Left lung (tissue), 10 donors: ENCODE measurements around the gene GLIS2. TPM values are rescaled to one million over a fixed set of nuclear protein-coding genes. Genes with fewer than 3 reads are reported as not detected.

Experiments
- ATAC-seq: fragments of 200-7000 bp; cut with Tn5 transposase; one replicate; pipeline ENCODE4 v1.9.1; 2020; ENCODE audit warnings: moderate library complexity
- DNase-seq, 4 donors: peaks; one replicate each; pipeline ENCODE4 v3.0.0-alpha.2; 2013 to 2020
- H3K27ac ChIP-seq, 2 donors: fragments of 200-600 bp; sonication (generic) in 1 of 2; one replicate each; pipeline versions ENCODE4 v1.5.0 to v1.8.0; 2020 to 2021
- H3K27me3 ChIP-seq, 2 donors: fragments of 200-600 bp; sonication (generic) in 1 of 2; one replicate each; pipeline versions ENCODE4 v1.5.0 to v1.8.0; 2020 to 2021
- H3K36me3 ChIP-seq, 2 donors: fragments of 200-600 bp; sonication (generic) in 1 of 2; one replicate each; pipeline versions ENCODE4 v1.5.0 to v1.8.0; 2020 to 2021
- H3K4me1 ChIP-seq, 2 donors: fragments of 200-600 bp; one replicate each; pipeline ENCODE4 v1.8.0; 2021
- H3K4me3 ChIP-seq, 2 donors: fragments of 200-600 bp; sonication (generic) in 1 of 2; one replicate each; pipeline versions ENCODE4 v1.5.0 to v1.8.0; 2020 to 2021; ENCODE audit warnings: mild to moderate bottlenecking in 1 of 2
- H3K9me3 ChIP-seq, 2 donors: fragments of 200-600 bp; sonication (generic) in 1 of 2; one replicate each; pipeline versions ENCODE4 v1.5.0 to v1.8.0; 2020 to 2021
- CTCF ChIP-seq, 2 donors: fragments of 200-600 bp; sonication (generic) in 1 of 2; IDR thresholded peaks; one replicate each; pipeline versions ENCODE4 v1.5.0 to v1.8.0; 2021; ENCODE audit warnings: antibody characterized with exemption in 2 of 2
- intact Hi-C, 2 donors: fragments of 100-400 bp; cut with DNase I; formaldehyde crosslinking; loops; one replicate each; pipeline versions ENCODE4 v1.11.2 to v1.14.2; 2022
- polyA plus RNA-seq, 6 donors: library from polyadenylated mRNA; unstranded; fragments of 120-200 nt; gene quantifications; one replicate each; pipeline ENCODE4 v1.2.1, GENCODE V29; 2013; ENCODE audit not compliant: insufficient read length in 6 of 6
- total RNA-seq, 2 donors: library from RNA; stranded (reverse); fragmentation: NEBNext Ultra II Directional; extraction: Animal tissue kit (Norgen Biotek cat#: 25700); gene quantifications; one replicate each; pipeline ENCODE4 v1.2.1, GENCODE V29; 2021
- donor health status: DM: no; HTN: yes; CAD: no.
- donor health status: DM: no; HTN: no; CAD: no.

GLIS2 gene
- total and polyA plus RNA-seq, 8 donors = 17.2 to 31.0 (median 25.3) TPM

DNA sequence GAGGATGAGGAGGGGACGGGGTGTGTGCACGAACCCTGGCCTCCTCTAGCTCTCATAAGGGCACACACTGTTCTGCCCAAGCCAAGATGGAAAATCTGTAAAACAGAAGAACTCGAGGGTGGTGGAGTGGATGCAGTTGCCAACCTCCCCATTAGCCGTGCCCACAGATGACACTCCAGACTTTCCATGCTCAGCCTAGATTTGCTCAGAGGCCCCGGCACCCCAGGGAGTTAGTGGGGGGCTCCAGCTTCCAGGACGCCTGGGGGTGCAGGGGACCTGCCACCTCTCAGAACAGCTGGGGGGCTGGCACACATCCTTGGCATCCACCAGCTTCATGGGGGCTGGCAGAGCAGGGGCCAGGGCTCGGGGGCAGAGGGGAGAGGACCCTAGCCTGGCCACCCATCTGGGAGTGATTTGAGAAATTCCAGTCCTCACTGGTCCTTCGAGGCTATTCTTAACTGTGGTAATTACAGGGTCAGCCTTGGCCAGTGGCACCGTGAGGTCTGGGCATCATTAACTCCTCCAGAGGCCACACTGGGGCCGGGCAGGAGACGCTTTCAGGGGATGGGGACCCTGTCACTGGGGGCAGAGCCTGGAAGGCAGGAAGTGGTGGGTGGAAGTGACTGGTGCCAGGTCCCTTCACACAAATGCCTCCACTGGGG lies 70.1 kb downstream of the GLIS2 start:
- no peak for ATAC-seq
- H3K36me3 ChIP-seq = peaks cover 0 to 100% of the 10 kb centered on the region in 2 donors
- H3K9me3 ChIP-seq = no peaks in the 10 kb centered on the region
- no peak for TF ChIP-seq CTCF (IDR thresholded peaks at IDR 0.05)
- H3K27ac ChIP-seq = peak overlapping the region; percentile 10 to 44
- no peak overlapping the region for H3K4me3 ChIP-seq
- intact Hi-C loops = no loop called here
- DNase-seq = no peak
- peaks cover 0 to 8% of the 10 kb centered on the region in 2 donors for H3K4me1 ChIP-seq
- no peaks in the 10 kb centered on the region for H3K27me3 ChIP-seq

DNA sequence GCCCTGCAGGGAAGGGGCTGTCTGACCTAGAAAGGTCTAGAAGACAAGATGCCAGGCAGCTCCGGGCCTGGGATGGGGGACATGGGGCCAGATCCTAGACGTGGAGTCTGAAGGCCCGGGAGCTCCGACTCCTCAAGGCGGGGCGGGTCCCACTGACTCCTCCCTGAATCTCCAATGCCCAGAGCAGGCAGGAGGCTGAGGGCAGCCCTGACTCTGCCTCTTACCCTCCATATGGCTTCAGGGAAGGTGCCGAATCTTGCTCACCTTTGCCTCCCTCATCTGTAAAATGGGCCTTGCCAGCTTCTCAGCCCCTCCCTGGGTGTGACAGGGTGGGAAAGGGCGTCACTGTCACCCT lies 70.6 kb downstream of the GLIS2 start:
- no peak for TF ChIP-seq CTCF (IDR thresholded peaks at IDR 0.05)
- intact Hi-C loops = no loop called here
- ATAC-seq = peak; percentile 14
- Histone ChIP-seq H3K4me1 (peaks cover 0 to 7% of the 10 kb centered on the region in 2 donors), H3K9me3 (no peaks in the 10 kb centered on the region), H3K27me3 (no peaks in the 10 kb centered on the region), H3K4me3 (no peak overlapping the region), H3K27ac (peak overlapping the region; percentile 10 to 44), H3K36me3 (peaks cover 0 to 99% of the 10 kb centered on the region in 2 donors)
- DNase-seq = no peak

DNA sequence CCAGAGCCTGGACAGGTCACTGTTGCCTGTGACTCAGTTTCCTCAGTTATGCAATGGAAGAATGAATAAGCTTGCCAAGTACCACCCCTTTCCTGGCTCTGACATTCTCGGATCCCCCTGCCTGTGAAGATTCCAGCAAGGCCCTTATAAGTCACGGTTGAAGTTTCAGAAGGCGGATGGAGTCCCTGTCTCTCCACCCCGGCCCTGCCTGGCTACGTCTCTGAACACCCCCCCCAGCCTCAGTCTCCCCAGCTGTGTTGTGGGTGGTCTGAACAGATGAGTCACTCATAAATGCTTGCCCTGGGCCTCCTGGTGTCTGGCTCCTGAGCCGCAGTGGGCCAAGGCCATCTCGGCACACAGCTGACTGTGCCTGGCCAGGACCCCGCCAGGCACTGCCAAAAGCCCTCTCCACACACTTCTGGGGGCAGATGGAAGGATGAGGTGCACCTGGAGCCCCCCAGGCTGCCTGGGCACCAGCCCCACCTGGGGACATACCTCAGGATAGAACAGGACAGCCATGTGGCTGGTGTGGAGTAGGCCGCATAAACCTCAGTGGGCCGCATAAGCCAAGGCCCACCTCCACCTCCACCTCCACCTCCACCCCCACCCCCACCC lies 71.2 kb downstream of the GLIS2 start:
- DNase-seq (no peak), ATAC-seq (no peak)
- TF ChIP-seq CTCF (IDR thresholded peaks at IDR 0.05) = no peak
- no peak overlapping the region for H3K4me3 ChIP-seq
- no peak overlapping the region for H3K27ac ChIP-seq
- H3K36me3 ChIP-seq = peaks cover 0 to 99% of the 10 kb centered on the region in 2 donors
- H3K9me3 ChIP-seq = no peaks in the 10 kb centered on the region
- intact Hi-C loops = no loop called here
- no peaks in the 10 kb centered on the region for H3K27me3 ChIP-seq
- peaks cover 0 to 7% of the 10 kb centered on the region in 2 donors for H3K4me1 ChIP-seq

DNA sequence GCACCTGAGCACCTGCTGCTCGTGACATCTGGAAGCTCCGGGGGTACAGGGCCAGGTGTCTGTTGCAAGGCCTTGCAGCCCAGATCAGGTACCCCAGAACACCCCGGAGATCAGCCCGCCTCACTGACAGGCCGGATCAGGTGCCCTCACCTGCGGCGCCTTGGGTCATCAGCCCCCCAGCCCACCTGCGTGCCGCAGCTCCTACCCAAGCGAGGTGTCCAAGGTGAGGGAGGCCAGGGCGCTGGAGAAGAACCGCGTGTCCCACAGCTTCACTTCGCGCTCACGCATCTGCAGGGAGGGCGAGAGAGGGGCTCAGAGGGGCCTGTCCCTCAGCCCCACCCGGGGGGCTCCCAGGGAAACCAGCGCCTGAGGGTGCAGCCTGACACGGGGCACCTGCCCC lies 71.9 kb downstream of the GLIS2 start:
- DNase-seq (no peak), ATAC-seq (no peak)
- Histone ChIP-seq H3K36me3 (peaks cover 0 to 99% of the 10 kb centered on the region in 2 donors), H3K27ac (no peak overlapping the region), H3K4me3 (no peak overlapping the region), H3K27me3 (no peaks in the 10 kb centered on the region), H3K9me3 (no peaks in the 10 kb centered on the region), H3K4me1 (peaks cover 5 to 7% of the 10 kb centered on the region in 2 donors)
- intact Hi-C loops = no loop called here
- no peak for TF ChIP-seq CTCF (IDR thresholded peaks at IDR 0.05)

GRCh38 chr16:4388271-4389021 lies 72.6 kb downstream of the GLIS2 start:
- H3K9me3 ChIP-seq = no peaks in the 10 kb centered on the region
- H3K36me3 ChIP-seq = peaks cover 0 to 99% of the 10 kb centered on the region in 2 donors
- no peaks in the 10 kb centered on the region for H3K27me3 ChIP-seq
- intact Hi-C loops = no loop called here
- DNase-seq (no peak), ATAC-seq (no peak)
- H3K4me1 ChIP-seq = peaks cover 6 to 7% of the 10 kb centered on the region in 2 donors
- no peak overlapping the region for H3K4me3 ChIP-seq
- TF ChIP-seq CTCF (IDR thresholded peaks at IDR 0.05) = no peak
- H3K27ac ChIP-seq = peak overlapping the region; percentile 4 to 41
